Stimulated activated CD8-positive, alpha-beta memory T cell treated with anti-CD3 and anti-CD28 coated beads, Interleukin-7, amount 100 ng/mL, for 1 hour (primary cell): ENCODE data around the gene ADGRF1.

Source experiments
- DNase-seq, 2 donors: peaks; one replicate each; pipeline ENCODE4 v3.0.0-alpha.2; 2020; ENCODE audit warnings: low read depth in 2 of 2

ADGRF1 gene

GRCh38 chr6:46979206-46979605 is 62.9 kb downstream of the ADGRF1 start:
- no peak for DNase-seq

DNA sequence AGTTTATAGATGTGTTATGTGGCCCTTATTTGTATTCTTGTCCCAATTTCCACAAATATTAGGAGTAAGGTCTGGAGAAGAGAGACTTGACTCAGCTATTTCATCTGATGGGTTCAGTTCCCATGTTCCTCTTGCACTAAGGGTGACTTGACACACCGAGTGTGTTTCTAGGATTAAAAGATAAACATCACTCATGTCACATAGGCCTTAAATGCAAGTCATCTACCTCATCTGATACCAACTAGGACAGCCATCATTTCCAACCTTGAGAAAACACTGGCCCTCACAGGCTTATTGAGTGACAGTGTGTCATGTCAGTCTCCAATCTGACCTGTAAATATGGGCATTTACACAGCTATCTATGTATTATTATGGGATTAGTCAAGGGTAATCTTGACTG is 67.3 kb downstream of the ADGRF1 start:
- no peak for DNase-seq

- DNase-seq, result no peak
Observed at GRCh38 chr6:46973029-46973428, 69.1 kb downstream of the ADGRF1 start.

DNA sequence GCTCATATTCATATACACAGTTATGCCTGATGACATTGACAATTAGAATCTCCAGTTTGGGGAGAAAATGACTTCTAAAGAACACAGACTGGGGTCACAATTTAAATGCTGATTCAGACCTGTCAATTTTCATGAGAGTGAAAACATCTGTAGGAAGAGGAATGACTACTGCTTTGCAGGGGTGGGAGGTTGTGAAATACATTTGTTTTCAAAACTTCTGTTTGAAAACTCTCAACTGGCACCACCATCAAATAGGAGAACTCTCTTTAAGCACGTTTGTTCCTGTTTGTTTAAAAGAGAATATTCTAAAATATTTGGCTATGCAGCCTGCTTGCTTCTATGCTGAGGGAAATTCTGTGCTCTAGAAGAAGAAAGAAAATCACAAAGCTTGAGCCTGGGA is 69.6 kb downstream of the ADGRF1 start:
- DNase-seq, result no peak

DNA sequence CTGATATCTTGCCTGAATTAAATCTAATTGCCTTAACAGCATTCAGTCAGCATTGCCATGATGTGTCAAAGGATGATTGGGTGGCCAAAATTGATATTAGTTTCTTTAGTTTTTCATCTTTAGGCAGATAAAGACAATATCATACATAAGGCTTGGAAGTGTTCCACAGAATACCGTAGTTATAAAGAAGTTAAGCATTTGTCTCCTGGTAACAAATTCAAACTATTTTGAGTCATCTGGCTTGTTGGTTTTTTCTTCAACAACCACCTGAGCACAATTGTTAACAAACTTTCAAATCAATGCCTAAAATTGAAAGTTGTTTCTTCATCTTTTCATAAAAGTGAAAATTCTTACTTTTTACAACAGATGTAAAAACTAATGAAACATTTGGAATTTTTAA is 72.9 kb downstream of the ADGRF1 start:
- DNase-seq, result no peak

GRCh38 chr6:46967826-46968349 is 74.2 kb downstream of the ADGRF1 start:
- no peak for DNase-seq

- no peak for DNase-seq
Observed at GRCh38 chr6:46964716-46965519, 77.2 kb downstream of the ADGRF1 start.

GRCh38 chr6:46963626-46964025 is 78.5 kb downstream of the ADGRF1 start:
- no peak for DNase-seq

DNA sequence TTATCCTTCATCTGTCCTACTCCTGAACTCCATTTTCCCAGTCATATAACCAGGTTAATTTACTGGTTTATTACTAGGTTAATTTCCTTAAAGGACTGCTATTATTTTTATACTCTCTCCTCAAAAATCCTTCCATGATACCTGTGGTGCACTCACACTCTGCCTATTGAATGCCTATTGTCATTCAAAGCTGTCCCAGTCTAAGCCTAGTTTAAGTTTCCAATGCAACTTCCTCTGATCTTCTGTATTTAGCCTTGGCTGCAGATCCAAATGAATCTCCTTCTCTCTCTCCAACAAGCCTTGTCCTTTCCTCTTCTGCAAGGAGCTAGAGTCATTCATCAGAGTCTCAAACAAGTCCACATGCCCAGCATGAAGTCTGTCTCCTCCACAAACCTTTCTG is 79.1 kb downstream of the ADGRF1 start:
- no peak for DNase-seq

DNA sequence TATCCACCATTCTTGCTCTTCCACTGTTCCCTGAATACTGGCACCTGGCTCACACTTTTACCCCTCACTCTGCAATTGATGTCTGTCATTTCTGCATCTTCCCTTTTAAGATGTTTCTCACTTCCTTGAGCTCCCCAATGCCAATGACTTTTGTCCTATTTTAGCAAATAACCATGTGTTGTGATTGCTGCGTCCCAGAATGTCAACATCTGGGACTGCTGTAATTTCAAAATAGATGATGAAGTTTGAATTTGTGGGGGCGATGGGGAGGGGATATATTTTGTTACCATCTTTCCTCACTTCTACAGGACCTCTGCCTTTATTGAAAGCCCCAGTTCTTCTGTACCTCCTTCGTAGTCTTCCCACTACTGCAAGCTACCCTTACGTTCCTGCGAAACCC is 80.4 kb downstream of the ADGRF1 start:
- DNase-seq, result no peak

GRCh38 chr6:46961232-46961631 is 80.9 kb downstream of the ADGRF1 start:
- no peak for DNase-seq

- DNase-seq, result no peak
Observed at GRCh38 chr6:46959419-46959818, 82.7 kb downstream of the ADGRF1 start.

DNA sequence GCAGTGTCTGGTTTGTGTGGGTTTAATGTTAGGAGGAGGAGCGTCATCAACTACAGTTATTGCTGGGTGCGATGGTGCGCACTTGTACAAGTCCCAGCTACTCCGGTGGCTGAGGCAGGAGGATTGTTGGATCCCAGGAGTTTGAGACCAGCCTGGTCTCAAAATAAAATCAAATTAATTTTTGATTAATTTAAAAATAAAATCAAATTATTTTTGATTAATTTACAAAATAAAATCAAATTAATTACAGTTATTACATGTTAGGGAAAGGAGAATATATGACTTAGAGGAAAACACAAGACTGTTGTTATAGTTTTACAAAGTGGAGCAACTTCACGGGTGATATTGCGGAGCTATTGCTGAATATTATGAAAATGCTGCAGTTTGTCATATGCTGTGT is 85.7 kb downstream of the ADGRF1 start:
- DNase-seq, result no peak

DNA sequence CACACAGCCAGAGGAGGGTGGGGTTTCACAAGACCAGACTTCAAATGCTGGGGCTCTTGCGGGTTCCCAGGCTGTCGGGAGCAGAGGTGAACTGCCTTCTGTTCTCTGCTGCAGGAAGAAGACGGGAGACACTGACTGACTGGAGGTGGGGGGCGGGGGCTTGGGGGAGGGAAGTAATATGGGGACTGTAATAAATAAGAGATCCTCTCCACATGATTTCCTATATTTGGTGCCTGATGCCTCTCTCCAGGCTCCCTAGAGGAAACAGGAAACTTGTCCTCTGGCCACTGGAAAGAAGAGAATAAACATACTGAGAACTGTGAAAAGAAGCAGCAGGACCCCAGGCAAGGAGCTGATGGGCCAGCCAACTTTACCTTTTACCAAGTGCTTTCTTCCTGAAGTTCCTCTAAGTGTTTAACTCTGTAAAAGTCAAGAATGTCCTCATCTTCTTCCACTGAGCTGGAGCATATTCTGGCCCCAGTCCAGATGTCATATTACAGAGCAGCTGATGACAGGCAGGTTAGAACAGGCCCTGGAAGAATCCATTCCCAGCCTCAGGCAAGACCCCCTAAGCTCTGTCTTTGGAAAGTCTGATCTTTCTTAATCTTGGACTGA is 87.2 kb downstream of the ADGRF1 start:
- no peak for DNase-seq

DNA sequence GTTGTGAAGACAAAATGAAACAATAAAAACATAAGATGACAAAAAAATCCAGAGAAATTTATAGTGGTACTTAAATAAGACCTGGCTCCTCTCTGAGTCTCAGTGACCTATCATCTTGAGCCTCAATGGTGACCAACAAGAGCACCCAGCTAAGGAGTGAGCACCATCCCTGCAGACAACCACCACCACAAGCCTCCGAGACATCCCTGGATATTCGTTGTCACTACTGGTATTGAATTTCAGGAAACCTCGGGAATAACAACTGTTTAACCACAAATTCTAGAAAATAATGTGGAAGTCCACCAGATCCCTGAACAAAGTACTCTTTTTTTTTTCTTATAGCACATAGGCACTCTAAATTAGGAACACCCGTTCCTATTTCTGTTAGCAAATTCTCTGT is 88.2 kb downstream of the ADGRF1 start:
- no peak for DNase-seq

GRCh38 chr6:46949632-46950280 is 92.4 kb downstream of the ADGRF1 start:
- DNase-seq, result no peak

- DNase-seq, result no peak
Observed at GRCh38 chr6:46948699-46949098, 93.4 kb downstream of the ADGRF1 start.
